Upper lobe of left lung (tissue), 6 donors: ENCODE measurements around the gene UBAP1L. TPM values are rescaled to one million over a fixed set of nuclear protein-coding genes. Genes with fewer than 3 reads are reported as not detected.

ENCODE experiments used
- ATAC-seq, 2 donors: fragments of 200-7000 bp; cut with Tn5 transposase; one replicate each; pipeline ENCODE4 v1.9.1; 2022; ENCODE audit warnings: mild to moderate bottlenecking in 2 of 2, moderate library complexity in 2 of 2; ENCODE audit not compliant: low FRiP score in 2 of 2
- DNase-seq, 2 donors: peaks; one replicate each; pipeline ENCODE4 v3.0.0-alpha.2; 2019 to 2020
- H3K27ac ChIP-seq, 4 donors: fragments of 200-600 bp; sonication (generic); one replicate each; pipeline ENCODE4 v1.5.1; 2016 to 2019
- H3K27me3 ChIP-seq, 4 donors: fragments of 200-600 bp; sonication (generic); one replicate each; pipeline ENCODE4 v1.5.1; 2017 to 2019
- H3K36me3 ChIP-seq, 4 donors: fragments of 200-600 bp; sonication (generic); one replicate each; pipeline ENCODE4 v1.5.1; 2016 to 2019
- H3K4me1 ChIP-seq, 4 donors: fragments of 200-600 bp; sonication (generic); one replicate each; pipeline ENCODE4 v1.5.1; 2018 to 2019
- H3K4me3 ChIP-seq, 4 donors: fragments of 200-600 bp; sonication (generic); one replicate each; pipeline ENCODE4 v1.5.1; 2017 to 2019; ENCODE audit warnings: mild to moderate bottlenecking in 2 of 4, moderate library complexity in 1 of 4
- H3K9me3 ChIP-seq, 4 donors: fragments of 200-600 bp; sonication (generic); one replicate each; pipeline ENCODE4 v1.5.1; 2018 to 2019
- CTCF ChIP-seq, 6 experiments: fragments of 450-650 bp in 4 of 6; fragments of 200-600 bp in 2 of 6; sonication (generic) in 2 of 6; IDR thresholded peaks; one replicate each; pipeline ENCODE4 v1.5.1; 2016 to 2019; ENCODE audit warnings: antibody characterized with exemption in 6 of 6
- EP300 ChIP-seq, 4 donors: sonication (generic); formaldehyde crosslinking; IDR thresholded peaks; one replicate each; pipeline ENCODE4 v1.5.1; 2017; ENCODE audit warnings: antibody characterized with exemption in 4 of 4, control low read depth in 2 of 4
- POLR2A ChIP-seq, 4 donors: fragments of 450-650 bp; IDR thresholded peaks; one replicate each; pipeline ENCODE4 v1.5.1; 2016 to 2017; ENCODE audit warnings: antibody characterized with exemption in 4 of 4, mild to moderate bottlenecking in 2 of 4
- POLR2AphosphoS5 ChIP-seq, 2 donors: sonication (generic); formaldehyde crosslinking; IDR thresholded peaks; one replicate each; pipeline ENCODE4 v1.5.1; 2017; ENCODE audit warnings: antibody characterized with exemption in 2 of 2
- WGBS, 2 donors: methylation state at CpG; one replicate each; pipeline ENCODE4 v1.1.5; 2017 to 2018; 5-methylcytosine and 5-hydroxymethylcytosine counted together
- total RNA-seq, 6 donors: library from RNA; depleted of rRNA in 4 of 6; stranded (reverse); fragments of >200 nt in 4 of 6; gene quantifications; one replicate each; pipeline versions ENCODE4 v1.1.0 to v1.2.1, GENCODE V29; 2016 to 2021
- donor health status: DM: no; HTN: no; CAD: no; lungs with moderate emphysema.
- donor health status: DM: no; HTN: yes; CAD: no; lungs with severe emphysema.

Gene UBAP1L
- total RNA-seq, 6 donors from 2014 or later, result 3.3 to 10.5 (median 4.8) TPM

- 46 to 83% methylated on average over 1 of the region's 1 CpG for WGBS, 2 donors
- H3K4me3 ChIP-seq, result no peak overlapping the region
- H3K27me3 ChIP-seq, result peaks cover 0 to 18% (median 6%) of the 10 kb centered on the region in 4 donors
- no peak for DNase-seq
- H3K9me3 ChIP-seq, result no peaks in the 10 kb centered on the region
- H3K36me3 ChIP-seq, result no peaks in the 10 kb centered on the region
- no peak for ATAC-seq
- peaks cover 11 to 18% (median 14%) of the 10 kb centered on the region in 4 donors for H3K4me1 ChIP-seq
- TF ChIP-seq POLR2A (IDR thresholded peaks at IDR 0.05), result no peak
- no peak for TF ChIP-seq POLR2AphosphoS5 (IDR thresholded peaks at IDR 0.05)
- TF ChIP-seq CTCF (IDR thresholded peaks at IDR 0.05), result no peak
- no peak for TF ChIP-seq EP300 (IDR thresholded peaks at IDR 0.05)
- H3K27ac ChIP-seq, result peak overlapping the region; percentile 51 to 74 (median 54)
These were observed 43.0 kb downstream of the UBAP1L start for GRCh38 chr15:65072027-65072426.

GRCh38 chr15:65071381-65071811 lies 43.6 kb downstream of the UBAP1L start:
- DNase-seq (no peak), ATAC-seq (peak in 1 of 2 donors; percentile 12)
- TF ChIP-seq CTCF (IDR thresholded peaks at IDR 0.05), result no peak
- no peak for TF ChIP-seq EP300 (IDR thresholded peaks at IDR 0.05)
- no peak for TF ChIP-seq POLR2A (IDR thresholded peaks at IDR 0.05)
- no peak for TF ChIP-seq POLR2AphosphoS5 (IDR thresholded peaks at IDR 0.05)
- H3K4me1 ChIP-seq, result peaks cover 11 to 18% (median 14%) of the 10 kb centered on the region in 4 donors
- H3K4me3 ChIP-seq, result no peak overlapping the region
- H3K27me3 ChIP-seq, result peaks cover 0 to 13% (median 6%) of the 10 kb centered on the region in 4 donors
- no peaks in the 10 kb centered on the region for H3K9me3 ChIP-seq
- H3K27ac ChIP-seq, result peak overlapping the region; percentile 51 to 74 (median 54)
- WGBS, 2 donors, result 62% methylated on average over 5 of the region's 5 CpGs; no CpG with 5 or more reads in 1 of the 2 donors
- H3K36me3 ChIP-seq, result no peaks in the 10 kb centered on the region

- Histone ChIP-seq H3K4me1 (peaks cover 11 to 18% (median 14%) of the 10 kb centered on the region in 4 donors), H3K9me3 (no peaks in the 10 kb centered on the region), H3K36me3 (no peaks in the 10 kb centered on the region), H3K27me3 (peaks cover 0 to 13% (median 6%) of the 10 kb centered on the region in 4 donors), H3K4me3 (no peak overlapping the region), H3K27ac (peak overlapping the region; percentile 51 to 74 (median 54))
- no peak for TF ChIP-seq CTCF (IDR thresholded peaks at IDR 0.05)
- no peak for TF ChIP-seq POLR2AphosphoS5 (IDR thresholded peaks at IDR 0.05)
- no peak for TF ChIP-seq POLR2A (IDR thresholded peaks at IDR 0.05)
- TF ChIP-seq EP300 (IDR thresholded peaks at IDR 0.05), result no peak
- DNase-seq (no peak), ATAC-seq (no peak)
- WGBS, 2 donors, result 75 to 77% methylated on average over 5 of the region's 5 CpGs
These were observed 45.0 kb downstream of the UBAP1L start for GRCh38 chr15:65069779-65070546.

GRCh38 chr15:65069179-65069578 lies 45.8 kb downstream of the UBAP1L start:
- TF ChIP-seq POLR2AphosphoS5 (IDR thresholded peaks at IDR 0.05), result peak; percentile 63 to 69
- TF ChIP-seq POLR2A (IDR thresholded peaks at IDR 0.05), result no peak
- 50% methylated on average over 1 of the region's 1 CpG; no CpG with 5 or more reads in 1 of the 2 donors for WGBS, 2 donors
- Histone ChIP-seq H3K4me1 (peaks cover 11 to 18% (median 14%) of the 10 kb centered on the region in 4 donors), H3K27ac (peak overlapping the region in 3 of 4 donors; percentile 89 to 92 (median 91)), H3K27me3 (peaks cover 0 to 13% (median 6%) of the 10 kb centered on the region in 4 donors), H3K36me3 (no peaks in the 10 kb centered on the region), H3K9me3 (no peaks in the 10 kb centered on the region), H3K4me3 (no peak overlapping the region)
- DNase-seq (no peak), ATAC-seq (peak; percentile 66 to 73)

GRCh38 chr15:65068403-65068788 lies 46.6 kb downstream of the UBAP1L start:
- 73 to 87% methylated on average over 3 of the region's 3 CpGs for WGBS, 2 donors
- Histone ChIP-seq H3K4me1 (peaks cover 11 to 18% (median 14%) of the 10 kb centered on the region in 4 donors), H3K36me3 (no peaks in the 10 kb centered on the region), H3K4me3 (peak overlapping the region in 3 of 4 donors; percentile 44 to 54 (median 51)), H3K9me3 (no peaks in the 10 kb centered on the region), H3K27ac (peak overlapping the region; percentile 83 to 92 (median 90)), H3K27me3 (peaks cover 0 to 13% (median 6%) of the 10 kb centered on the region in 4 donors)
- TF ChIP-seq POLR2AphosphoS5 (IDR thresholded peaks at IDR 0.05) (no peak), CTCF (IDR thresholded peaks at IDR 0.05) (no peak), POLR2A (IDR thresholded peaks at IDR 0.05) (no peak), EP300 (IDR thresholded peaks at IDR 0.05) (no peak)
- ATAC-seq (no peak), DNase-seq (no peak)
